Measurements from ENCODE around the gene ZBTB40. TPM values are rescaled to one million over a fixed set of nuclear protein-coding genes. Genes with fewer than 3 reads are reported as not detected.

ZBTB40 gene
- polyA plus RNA-seq, 1 of the 3 experiments (the other 2 are of a cell fraction) = 5.0 TPM

DNA sequence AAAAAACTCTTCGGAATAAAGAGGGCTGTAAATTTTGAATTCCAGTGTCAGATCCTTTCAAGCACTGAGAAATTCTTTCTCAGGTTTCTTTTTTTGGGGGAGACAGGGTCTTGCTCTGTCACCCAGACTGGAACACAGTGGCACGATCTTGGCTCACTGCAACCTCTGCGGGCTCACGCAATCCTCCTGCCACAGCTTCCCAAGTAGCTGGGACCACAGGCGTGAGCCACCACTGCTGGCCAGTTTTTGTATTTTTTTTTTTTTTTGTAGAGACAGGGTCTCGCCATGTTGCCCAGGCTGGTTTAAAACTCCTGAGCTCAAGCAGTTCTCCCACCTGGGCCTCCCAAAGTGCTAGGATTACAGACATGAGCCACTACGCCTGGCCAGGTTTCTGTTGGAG, 76.8 kb downstream of the ZBTB40 start:
- H3K9ac ChIP-seq = no peak overlapping the region
- no peaks in the 10 kb centered on the region for H3K9me3 ChIP-seq
- no peaks in the 10 kb centered on the region for H3K79me2 ChIP-seq (ENCODE audit: insufficient read depth)
- ChIA-PET POLR2A (interaction anchor here (0.6 kb wide), 1 partner anchor 868 kb away, joined by 3 read pairs; no protein-coding TSS in a partner anchor), CTCF (interaction anchor here (0.7 to 11.7 kb wide), 56 partner anchors 10 to 423 kb away, joined by 3 to 289 read pairs (median 8); partner anchors contain the start of genes C1QA, C1QB and C1QC)
- no peak overlapping the region for H3K4me3 ChIP-seq (ENCODE audit: low read depth in 2 of 2, low read length in 1 of 2)
- H2AFZ ChIP-seq (ENCODE audit: low read depth) = no peak overlapping the region
- peaks cover 0 to 45% of the 10 kb centered on the region in 2 experiments for H3K36me3 ChIP-seq (replicated peaks in 1 of 2; ENCODE audit: control insufficient read depth in 1 of 2, insufficient read depth in 2 of 2, low read length in 1 of 2)
- H3K27me3 ChIP-seq (ENCODE audit: insufficient read depth) = no peaks in the 10 kb centered on the region
- no peak overlapping the region for H3K27ac ChIP-seq (ENCODE audit: low read depth in 2 of 2, low read length in 1 of 2)
- TF ChIP-seq USF1 (IDR thresholded peaks at IDR 0.05; ENCODE audit: borderline replicate concordance, low read depth) (no peak), RFX5 (IDR thresholded peaks at IDR 0.05; ENCODE audit: low read length) (no peak), FOXJ3 (CRISPR knock-in tag; IDR thresholded peaks at IDR 0.05) (no peak), POLR2AphosphoS5 (IDR thresholded peaks at IDR 0.05; ENCODE audit: low read depth, low read length) (no peak), SMC3 (IDR thresholded peaks at IDR 0.05; ENCODE audit: low read depth, low read length) (no peak), MXI1 (IDR thresholded peaks at IDR 0.05; ENCODE audit: low read depth, low read length) (no peak), TCF12 (IDR thresholded peaks at IDR 0.05) (no peak), ELF1 (IDR thresholded peaks at IDR 0.05) (no peak), FOXM1 (IDR thresholded peaks at IDR 0.05; ENCODE audit: low read depth) (no peak), GATA2 (CRISPR knock-in tag; IDR thresholded peaks at IDR 0.05) (no peak), ZBTB33 (IDR thresholded peaks at IDR 0.05; ENCODE audit: borderline replicate concordance, low read depth) (no peak)
- TF ChIP-seq, protein P1, sequence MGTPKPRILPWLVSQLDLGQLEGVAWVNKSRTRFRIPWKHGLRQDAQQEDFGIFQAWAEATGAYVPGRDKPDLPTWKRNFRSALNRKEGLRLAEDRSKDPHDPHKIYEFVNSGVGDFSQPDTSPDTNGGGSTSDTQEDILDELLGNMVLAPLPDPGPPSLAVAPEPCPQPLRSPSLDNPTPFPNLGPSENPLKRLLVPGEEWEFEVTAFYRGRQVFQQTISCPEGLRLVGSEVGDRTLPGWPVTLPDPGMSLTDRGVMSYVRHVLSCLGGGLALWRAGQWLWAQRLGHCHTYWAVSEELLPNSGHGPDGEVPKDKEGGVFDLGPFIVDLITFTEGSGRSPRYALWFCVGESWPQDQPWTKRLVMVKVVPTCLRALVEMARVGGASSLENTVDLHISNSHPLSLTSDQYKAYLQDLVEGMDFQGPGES (IDR thresholded peaks at IDR 0.05; ENCODE audit: low read depth, low read length) = no peak
- H3K4me2 ChIP-seq = no peak overlapping the region
- peaks cover 0 to 42% of the 10 kb centered on the region in 2 experiments; a peak in 1 of 4 replicates for H3K4me1 ChIP-seq (ENCODE audit: control insufficient read depth in 1 of 2, insufficient read depth in 2 of 2, low read depth in 1 of 2, low read length in 1 of 2)
- H4K20me1 ChIP-seq (ENCODE audit: insufficient read depth) = no peaks in the 10 kb centered on the region
- no peak for DNase-seq
- no peaks in the 10 kb centered on the region for H3K9me2 ChIP-seq
- no peaks in the 10 kb centered on the region for H3F3A ChIP-seq (replicated peaks; ENCODE audit: insufficient read depth)
- 94% methylated on average over 7 of the region's 7 CpGs for WGBS (ENCODE audit: low lambda C conversion rate)

GRCh38 chr1:22529901-22530621, 78.4 kb downstream of the ZBTB40 start:
- Histone ChIP-seq H3F3A (replicated peaks; ENCODE audit: insufficient read depth) (no peaks in the 10 kb centered on the region), H3K27me3 (ENCODE audit: insufficient read depth) (no peaks in the 10 kb centered on the region), H2AFZ (ENCODE audit: low read depth) (no peak overlapping the region), H3K9me2 (no peaks in the 10 kb centered on the region), H3K27ac (ENCODE audit: low read depth in 2 of 2, low read length in 1 of 2) (no peak overlapping the region), H3K9me3 (no peaks in the 10 kb centered on the region), H3K4me2 (no peak overlapping the region), H3K4me1 (ENCODE audit: control insufficient read depth in 1 of 2, insufficient read depth in 2 of 2, low read depth in 1 of 2, low read length in 1 of 2) (peaks cover 0 to 46% of the 10 kb centered on the region in 2 experiments; a peak in 1 of 4 replicates), H4K20me1 (ENCODE audit: insufficient read depth) (no peaks in the 10 kb centered on the region), H3K9ac (no peak overlapping the region), H3K36me3 (replicated peaks in 1 of 2; ENCODE audit: control insufficient read depth in 1 of 2, insufficient read depth in 2 of 2, low read length in 1 of 2) (peaks cover 0 to 30% of the 10 kb centered on the region in 2 experiments), H3K79me2 (ENCODE audit: insufficient read depth) (no peaks in the 10 kb centered on the region), H3K4me3 (ENCODE audit: low read depth in 2 of 2, low read length in 1 of 2) (no peak overlapping the region)
- POLR2A ChIA-PET = no interaction called here
- no peak for TF ChIP-seq MAX (IDR thresholded peaks at IDR 0.05; ENCODE audit: low read depth)
- DNase-seq = no peak
- WGBS (ENCODE audit: low lambda C conversion rate) = 94% methylated on average over 12 of the region's 12 CpGs
- CTCF ChIA-PET = interaction anchor here (0.6 to 11.7 kb wide), 8 partner anchors 11 to 425 kb away, joined by 3 to 289 read pairs (median 4); partner anchors contain the start of gene C1QC
